GM12878 (cell line): Measurements from ENCODE around the gene GUCA2B. TPM values are rescaled to one million over a fixed set of nuclear protein-coding genes. Genes with fewer than 3 reads are reported as not detected.

ENCODE experiments used
- ATAC-seq: fragments of 200-7000 bp; cut with Tn5 transposase; 3 replicates; pipeline ENCODE4 v1.9.1; 2020; ENCODE audit warnings: mild to moderate bottlenecking, moderate library complexity
- BruUV-seq: library from RNA; stranded (reverse); fragments of 400-500 nt; replicated peaks from 2 replicates; lab custom pipeline; 2021; lab: Mats Ljungman, UMichigan
- CTCF ChIA-PET: fragments of 300-600 bp; sonication (Branson Sonifier 250); formaldehyde crosslinking; extraction: SDS; loops from one replicate; lab custom pipeline; 2021; ENCODE audit warnings: inconsistent platforms; lab: Yijun Ruan, JAX
- POLR2A ChIA-PET: fragments of 350-600 bp; formaldehyde crosslinking; extraction: SDS; loops from one replicate; lab custom pipeline; 2021; ENCODE audit warnings: inconsistent platforms; lab: Charles Lee
- RAD21 ChIA-PET: fragments of 300-600 bp; sonication (Branson Sonifier 250); formaldehyde crosslinking; loops from one replicate; lab custom pipeline; 2023; ENCODE audit warnings: antibody characterized with exemption; ENCODE audit not compliant: unreplicated experiment; lab: Charles Lee
- SMC1A ChIA-PET: fragments of 300-600 bp; sonication (Branson Sonifier 250); formaldehyde crosslinking; loops from one replicate; lab custom pipeline; 2023; ENCODE audit not compliant: unreplicated experiment, uncharacterized antibody; lab: Charles Lee
- DNase-seq: peaks from one replicate; pipeline ENCODE4 v3.0.0-alpha.2; 2011; ENCODE audit warnings: low read depth, low spot score
- FAIRE-seq: peaks from 3 replicates; lab custom pipeline; 2011; peaks lifted over from hg19 to GRCh38; lab: Jason Lieb, UNC
- H2AFZ ChIP-seq: 2 replicates; pipeline ENCODE4 v1.6.0; 2011; ENCODE audit warnings: low read depth, low read length, control low read depth; ENCODE audit not compliant: control insufficient read depth
- H3K27ac ChIP-seq: 2 replicates; pipeline ENCODE4 v1.5.1; 2011; ENCODE audit warnings: control low read depth; ENCODE audit not compliant: control insufficient read depth, insufficient read depth
- H3K27me3 ChIP-seq, 2 experiments: replicated peaks in 1 of 2; 2 replicates each; pipeline versions ENCODE4 v1.6.0 to v1.6.1; 2011; ENCODE audit warnings: low read length in 1 of 2; ENCODE audit not compliant: control insufficient read depth in 2 of 2, insufficient read depth in 2 of 2
- H3K36me3 ChIP-seq, 2 experiments: 2 replicates each; pipeline ENCODE4 v1.5.1; 2011; ENCODE audit warnings: low read length in 1 of 2; ENCODE audit not compliant: control insufficient read depth in 2 of 2, insufficient read depth in 2 of 2
- H3K4me1 ChIP-seq: 2 replicates; pipeline ENCODE4 v1.6.1; 2011; ENCODE audit warnings: mild to moderate bottlenecking, low read length, moderate library complexity, mixed read lengths; ENCODE audit not compliant: control insufficient read depth, insufficient read depth
- H3K4me2 ChIP-seq: 2 replicates; pipeline ENCODE4 v1.6.0; 2011; ENCODE audit warnings: control low read depth; ENCODE audit not compliant: control insufficient read depth, insufficient read depth
- H3K4me3 ChIP-seq: fragments of 200-600 bp; sonication (generic); 2 replicates; pipeline ENCODE4 v1.5.1; 2016
- H3K79me2 ChIP-seq: 2 replicates; pipeline ENCODE4 v1.6.0; 2011; ENCODE audit warnings: low read length; ENCODE audit not compliant: control insufficient read depth, insufficient read depth
- H3K9ac ChIP-seq: 2 replicates; pipeline ENCODE4 v1.8.0; 2011; ENCODE audit warnings: low read length, control low read depth, mixed read lengths; ENCODE audit not compliant: control insufficient read depth, insufficient read depth
- H3K9me3 ChIP-seq: replicated peaks from 3 replicates; pipeline ENCODE4 v1.5.1; 2011; ENCODE audit warnings: mild to moderate bottlenecking, low read length; ENCODE audit not compliant: control insufficient read depth, insufficient read depth
- H4K20me1 ChIP-seq: 2 replicates; pipeline ENCODE4 v1.6.0; 2011; ENCODE audit not compliant: control insufficient read depth, insufficient read depth
- BACH1 ChIP-seq: fragments of 450-650 bp; IDR thresholded peaks from 2 replicates; pipeline ENCODE4 v1.6.1; 2017; ENCODE audit warnings: mild to moderate bottlenecking, borderline replicate concordance
- POLR2AphosphoS5 ChIP-seq: IDR thresholded peaks from 2 replicates; pipeline ENCODE4 v1.6.1; 2011; ENCODE audit warnings: mild to moderate bottlenecking, low read length, inconsistent platforms
- RB1 ChIP-seq: fragments of 450-650 bp; formaldehyde crosslinking; IDR thresholded peaks from 2 replicates; pipeline ENCODE4 v1.6.1; 2017; ENCODE audit warnings: mild to moderate bottlenecking, borderline replicate concordance
- TAF1 ChIP-seq: IDR thresholded peaks from 2 replicates; pipeline ENCODE4 v1.6.1; 2011; ENCODE audit warnings: mild to moderate bottlenecking, low read depth, low read length, borderline replicate concordance
- ZZZ3 ChIP-seq: IDR thresholded peaks from 2 replicates; pipeline ENCODE4 v1.6.1; 2011; ENCODE audit warnings: low read depth; ENCODE audit not compliant: control insufficient read depth, insufficient read length
- in situ Hi-C: fragments of 300-500 bp; cut with MboI; formaldehyde crosslinking; loops from 9 replicates; pipeline ENCODE4 v1.14.3; 2018; ENCODE audit warnings: mixed read lengths
- intact Hi-C: fragments of 100-400 bp; cut with micrococcal nuclease; formaldehyde crosslinking; loops from one replicate; pipeline ENCODE4 v1.14.2; 2022; ENCODE audit not compliant: unreplicated experiment
- polyA plus RNA-seq, 11 experiments: library from polyadenylated mRNA; depleted of rRNA in 4 of 11; unstranded in 6 of 11; stranded (reverse) in 5 of 11; fragments of >200 nt; fragmentation: Nextera tagmentation in 4 of 11; fragmentation: Illumina TruSeq in 1 of 11; extraction: Ambion mirVana in 4 of 11; extraction: Trizol in 1 of 11; gene quantifications; 1 replicate in 1 of 11; 2 replicates in 10 of 11; pipeline versions ENCODE4 v1.2.1 to v1.2.3, GENCODE V29; 2011 to 2016; ENCODE audit warnings: inconsistent platforms in 2 of 11, missing spikeins in 2 of 11, low read depth in 1 of 11
- total RNA-seq, 4 experiments: library from RNA; depleted of rRNA in 3 of 4; stranded (reverse); fragments of >200 nt in 3 of 4; fragmentation: Illumina TruSeq in 1 of 4; extraction: Trizol in 1 of 4; gene quantifications; 2 replicates each; pipeline versions ENCODE4 v1.2.1 to v1.2.3, GENCODE V29; 2013 to 2021
- TF ChIP-seq, protein P1 (sequence below): fragments of 450-650 bp; IDR thresholded peaks from 2 replicates; pipeline ENCODE4 v1.6.1; 2018; ENCODE audit warnings: borderline replicate concordance, mild to moderate bottlenecking; ENCODE audit not compliant: partially characterized antibody
- TF ChIP-seq, protein P2 (sequence below): fragments of 450-650 bp; IDR thresholded peaks from 2 replicates; pipeline ENCODE4 v1.6.1; 2017; ENCODE audit warnings: low read depth, mild to moderate bottlenecking, moderate library complexity
- TF ChIP-seq, protein P3 (sequence below): fragments of 150-350 bp; IDR thresholded peaks from 2 replicates; pipeline ENCODE4 v1.6.1; 2014; ENCODE audit warnings: mild to moderate bottlenecking, low read depth, low read length

The GUCA2B gene
- total and polyA plus RNA-seq, 10 of the 15 experiments (the other 5 are each of a cell fraction or from before 2014, with no cell fraction given), result not detected

DNA sequence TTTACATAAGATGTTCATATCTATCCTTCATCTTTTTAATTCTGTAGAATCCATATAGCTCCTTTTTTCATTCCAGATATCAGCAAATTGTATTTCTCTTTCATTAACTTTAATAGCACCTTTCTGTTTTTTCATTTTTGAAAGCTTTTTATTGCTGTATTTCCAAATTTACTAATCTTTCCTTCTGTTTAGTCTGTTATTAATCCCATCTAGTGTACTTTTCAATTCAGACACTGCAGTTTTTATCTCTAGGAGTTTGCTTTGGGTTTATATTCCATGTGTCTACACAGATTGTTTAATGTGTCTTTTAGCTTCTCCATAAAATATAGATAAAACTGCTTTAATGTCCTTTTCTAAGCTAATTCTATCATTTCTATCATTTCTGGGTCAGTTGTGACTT lies 48.8 kb downstream of the GUCA2B start:
- TF ChIP-seq, protein P1, sequence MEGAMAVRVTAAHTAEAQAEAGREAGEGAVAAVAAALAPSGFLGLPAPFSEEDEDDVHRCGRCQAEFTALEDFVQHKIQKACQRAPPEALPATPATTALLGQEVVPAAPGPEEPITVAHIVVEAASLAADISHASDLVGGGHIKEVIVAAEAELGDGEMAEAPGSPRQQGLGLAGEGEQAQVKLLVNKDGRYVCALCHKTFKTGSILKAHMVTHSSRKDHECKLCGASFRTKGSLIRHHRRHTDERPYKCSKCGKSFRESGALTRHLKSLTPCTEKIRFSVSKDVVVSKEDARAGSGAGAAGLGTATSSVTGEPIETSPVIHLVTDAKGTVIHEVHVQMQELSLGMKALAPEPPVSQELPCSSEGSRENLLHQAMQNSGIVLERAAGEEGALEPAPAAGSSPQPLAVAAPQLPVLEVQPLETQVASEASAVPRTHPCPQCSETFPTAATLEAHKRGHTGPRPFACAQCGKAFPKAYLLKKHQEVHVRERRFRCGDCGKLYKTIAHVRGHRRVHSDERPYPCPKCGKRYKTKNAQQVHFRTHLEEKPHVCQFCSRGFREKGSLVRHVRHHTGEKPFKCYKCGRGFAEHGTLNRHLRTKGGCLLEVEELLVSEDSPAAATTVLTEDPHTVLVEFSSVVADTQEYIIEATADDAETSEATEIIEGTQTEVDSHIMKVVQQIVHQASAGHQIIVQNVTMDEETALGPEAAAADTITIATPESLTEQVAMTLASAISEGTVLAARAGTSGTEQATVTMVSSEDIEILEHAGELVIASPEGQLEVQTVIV, result no peak
- TF ChIP-seq TAF1 (no peak), BACH1 (no peak), POLR2AphosphoS5 (no peak), RB1 (no peak), ZZZ3 (no peak)
- TF ChIP-seq, protein P2, sequence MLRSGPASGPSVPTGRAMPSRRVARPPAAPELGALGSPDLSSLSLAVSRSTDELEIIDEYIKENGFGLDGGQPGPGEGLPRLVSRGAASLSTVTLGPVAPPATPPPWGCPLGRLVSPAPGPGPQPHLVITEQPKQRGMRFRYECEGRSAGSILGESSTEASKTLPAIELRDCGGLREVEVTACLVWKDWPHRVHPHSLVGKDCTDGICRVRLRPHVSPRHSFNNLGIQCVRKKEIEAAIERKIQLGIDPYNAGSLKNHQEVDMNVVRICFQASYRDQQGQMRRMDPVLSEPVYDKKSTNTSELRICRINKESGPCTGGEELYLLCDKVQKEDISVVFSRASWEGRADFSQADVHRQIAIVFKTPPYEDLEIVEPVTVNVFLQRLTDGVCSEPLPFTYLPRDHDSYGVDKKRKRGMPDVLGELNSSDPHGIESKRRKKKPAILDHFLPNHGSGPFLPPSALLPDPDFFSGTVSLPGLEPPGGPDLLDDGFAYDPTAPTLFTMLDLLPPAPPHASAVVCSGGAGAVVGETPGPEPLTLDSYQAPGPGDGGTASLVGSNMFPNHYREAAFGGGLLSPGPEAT, result no peak
- TF ChIP-seq, protein P3, sequence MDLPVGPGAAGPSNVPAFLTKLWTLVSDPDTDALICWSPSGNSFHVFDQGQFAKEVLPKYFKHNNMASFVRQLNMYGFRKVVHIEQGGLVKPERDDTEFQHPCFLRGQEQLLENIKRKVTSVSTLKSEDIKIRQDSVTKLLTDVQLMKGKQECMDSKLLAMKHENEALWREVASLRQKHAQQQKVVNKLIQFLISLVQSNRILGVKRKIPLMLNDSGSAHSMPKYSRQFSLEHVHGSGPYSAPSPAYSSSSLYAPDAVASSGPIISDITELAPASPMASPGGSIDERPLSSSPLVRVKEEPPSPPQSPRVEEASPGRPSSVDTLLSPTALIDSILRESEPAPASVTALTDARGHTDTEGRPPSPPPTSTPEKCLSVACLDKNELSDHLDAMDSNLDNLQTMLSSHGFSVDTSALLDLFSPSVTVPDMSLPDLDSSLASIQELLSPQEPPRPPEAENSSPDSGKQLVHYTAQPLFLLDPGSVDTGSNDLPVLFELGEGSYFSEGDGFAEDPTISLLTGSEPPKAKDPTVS, result no peak
- ChIA-PET SMC1A (interaction anchor here (0.9 to 1.2 kb wide), 2 partner anchors 13 to 59 kb away, joined by 3 to 8 read pairs; no protein-coding TSS in a partner anchor), CTCF (interaction anchor here (0.6 to 1.3 kb wide), 4 partner anchors 9 to 633 kb away, joined by 3 to 5 read pairs (median 4); no protein-coding TSS in a partner anchor)

More for the DNA sequence above, 48.8 kb downstream of the GUCA2B start:
- no TSS peak for BruUV-seq
- no peak for ATAC-seq
- H3K9me3 ChIP-seq, result peaks cover 3% of the 10 kb centered on the region; the same call in 2 of the 3 replicates
- DNase-seq, result no peak
- peaks cover 0 to 11% of the 10 kb centered on the region in 2 experiments for H3K36me3 ChIP-seq
- no peak overlapping the region for H2AFZ ChIP-seq
- no peak overlapping the region for H3K4me3 ChIP-seq
- no peaks in the 10 kb centered on the region for H3K79me2 ChIP-seq
- H3K27me3 ChIP-seq, result no peaks in the 10 kb centered on the region
- no peak overlapping the region for H3K9ac ChIP-seq
- no peak for FAIRE-seq
- no peaks in the 10 kb centered on the region for H3K4me1 ChIP-seq
- ChIA-PET RAD21 (no interaction called here), POLR2A (no interaction called here)
- no peaks in the 10 kb centered on the region for H4K20me1 ChIP-seq
- no peak overlapping the region for H3K4me2 ChIP-seq
- H3K27ac ChIP-seq, result no peak overlapping the region
- in situ Hi-C loops (no loop called here), intact Hi-C loops (no loop called here)

Other genes with a start within 250 kb of the GUCA2B start
- gene HIVEP3, start 234.5 kb upstream of the GUCA2B start, total RNA-seq (2014; rRNA removed), result 2.8 and 2.9 TPM in 2 replicates
- 3.4 and 3.5 TPM in 2 replicates for gene HIVEP3, start 234.5 kb upstream of the GUCA2B start, total RNA-seq (2014; rRNA removed; fragmentation: Illumina TruSeq; extraction: Trizol)
- 13.6 and 13.8 TPM in 2 replicates for gene HIVEP3, start 234.5 kb upstream of the GUCA2B start, total RNA-seq (2021)
- gene HIVEP3, start 234.5 kb upstream of the GUCA2B start, polyA plus RNA-seq (2011; rRNA removed), result 3.5 and 4.3 TPM in 2 replicates
- gene HIVEP3, start 234.5 kb upstream of the GUCA2B start, polyA plus RNA-seq (2014; fragmentation: Illumina TruSeq; extraction: Trizol), result 7.4 and 8.6 TPM in 2 replicates
- gene HIVEP3, start 234.5 kb upstream of the GUCA2B start, polyA plus RNA-seq (2014; fragmentation: Nextera tagmentation; extraction: Ambion mirVana), result 1 to 10 TPM; 1.8 to 2.2 TPM
- 6.0 and 7.7 TPM in 2 replicates for gene HIVEP3, start 234.5 kb upstream of the GUCA2B start, polyA plus RNA-seq (2014; rRNA removed)
- 1 to 10 TPM; 3.0 to 4.3 TPM for gene HIVEP3, start 234.5 kb upstream of the GUCA2B start, polyA plus RNA-seq (2016; fragmentation: Nextera tagmentation; extraction: Ambion mirVana)
- not detected in 2 replicates for gene GUCA2A, start 11.3 kb downstream of the GUCA2B start, total RNA-seq (2014; rRNA removed)
- not detected in 2 replicates for gene GUCA2A, start 11.3 kb downstream of the GUCA2B start, total RNA-seq (2014; rRNA removed; fragmentation: Illumina TruSeq; extraction: Trizol)
- gene GUCA2A, start 11.3 kb downstream of the GUCA2B start, total RNA-seq (2021), result not detected in 2 replicates
- not detected in 2 replicates for gene GUCA2A, start 11.3 kb downstream of the GUCA2B start, polyA plus RNA-seq (2011; rRNA removed)
- not detected in 2 replicates for gene GUCA2A, start 11.3 kb downstream of the GUCA2B start, polyA plus RNA-seq (2014; fragmentation: Illumina TruSeq; extraction: Trizol)
- not detected for gene GUCA2A, start 11.3 kb downstream of the GUCA2B start, polyA plus RNA-seq (2014; fragmentation: Nextera tagmentation; extraction: Ambion mirVana)
- gene GUCA2A, start 11.3 kb downstream of the GUCA2B start, polyA plus RNA-seq (2014; rRNA removed), result not detected in 2 replicates
- not detected for gene GUCA2A, start 11.3 kb downstream of the GUCA2B start, polyA plus RNA-seq (2016; fragmentation: Nextera tagmentation; extraction: Ambion mirVana)
- 28.3 and 34.8 TPM in 2 replicates for gene FOXJ3, start 181.8 kb downstream of the GUCA2B start, total RNA-seq (2014; rRNA removed)
- gene FOXJ3, start 181.8 kb downstream of the GUCA2B start, total RNA-seq (2014; rRNA removed; fragmentation: Illumina TruSeq; extraction: Trizol), result 20.5 and 22.4 TPM in 2 replicates
- 33.6 and 36.8 TPM in 2 replicates for gene FOXJ3, start 181.8 kb downstream of the GUCA2B start, total RNA-seq (2021)
- 41.5 and 54.2 TPM in 2 replicates for gene FOXJ3, start 181.8 kb downstream of the GUCA2B start, polyA plus RNA-seq (2011; rRNA removed)
- 31.7 and 35.5 TPM in 2 replicates for gene FOXJ3, start 181.8 kb downstream of the GUCA2B start, polyA plus RNA-seq (2014; fragmentation: Illumina TruSeq; extraction: Trizol)
- 10 to 100 TPM in 1 of 2 experiments, 1 to 10 TPM in 1; 9.5 to 11.9 TPM for gene FOXJ3, start 181.8 kb downstream of the GUCA2B start, polyA plus RNA-seq (2014; fragmentation: Nextera tagmentation; extraction: Ambion mirVana)
- 19.1 and 19.8 TPM in 2 replicates for gene FOXJ3, start 181.8 kb downstream of the GUCA2B start, polyA plus RNA-seq (2014; rRNA removed)
- 10 to 100 TPM; 19.1 to 27.0 TPM for gene FOXJ3, start 181.8 kb downstream of the GUCA2B start, polyA plus RNA-seq (2016; fragmentation: Nextera tagmentation; extraction: Ambion mirVana)
- gene RIMKLA, start 227.4 kb downstream of the GUCA2B start, total RNA-seq (2014; rRNA removed), result 0.16 and 0.45 TPM in 2 replicates
- 0.04 and 0.05 TPM in 2 replicates for gene RIMKLA, start 227.4 kb downstream of the GUCA2B start, total RNA-seq (2014; rRNA removed; fragmentation: Illumina TruSeq; extraction: Trizol)
- 0.05 and 0.19 TPM in 2 replicates for gene RIMKLA, start 227.4 kb downstream of the GUCA2B start, total RNA-seq (2021)
- gene RIMKLA, start 227.4 kb downstream of the GUCA2B start, polyA plus RNA-seq (2011; rRNA removed), result 0.45 and 0.52 TPM in 2 replicates
- gene RIMKLA, start 227.4 kb downstream of the GUCA2B start, polyA plus RNA-seq (2014; fragmentation: Illumina TruSeq; extraction: Trizol), result 0.41 and 0.59 TPM in 2 replicates
- under 1 TPM; 0.07 to 0.10 TPM for gene RIMKLA, start 227.4 kb downstream of the GUCA2B start, polyA plus RNA-seq (2014; fragmentation: Nextera tagmentation; extraction: Ambion mirVana)
- gene RIMKLA, start 227.4 kb downstream of the GUCA2B start, polyA plus RNA-seq (2014; rRNA removed), result 0.01 and 0.05 TPM in 2 replicates
- under 1 TPM; 0.01 to 0.17 TPM for gene RIMKLA, start 227.4 kb downstream of the GUCA2B start, polyA plus RNA-seq (2016; fragmentation: Nextera tagmentation; extraction: Ambion mirVana)